Neural progenitor cell (in vitro differentiated cells): ENCODE results near the gene GPS1. TPM values are rescaled to one million over a fixed set of nuclear protein-coding genes. Genes with fewer than 3 reads are reported as not detected.
"Not testable (repeated sequence)": the region's sequence is repeated elsewhere in the genome, so short reads cannot be mapped to it uniquely, and the experiment has no call there.

Experiments
- DNase-seq: peaks from one replicate; pipeline ENCODE4 v3.0.0-alpha.2; 2016; ENCODE audit warnings: low spot score
- H2AFZ ChIP-seq: fragments of 200-600 bp; sonication (generic); replicated peaks from 2 replicates; pipeline ENCODE4 v1.6.1; 2016; ENCODE audit warnings: antibody characterized with exemption
- H3F3A ChIP-seq: fragments of 200-600 bp; sonication (generic); 2 replicates; pipeline ENCODE4 v1.6.1; 2016; ENCODE audit warnings: antibody characterized with exemption, low read depth
- H3K27ac ChIP-seq: fragments of 200-600 bp; sonication (generic); 2 replicates; pipeline ENCODE4 v1.5.1; 2016; ENCODE audit warnings: mild to moderate bottlenecking
- H3K27me3 ChIP-seq: fragments of 200-600 bp; sonication (generic); 2 replicates; pipeline ENCODE4 v1.6.1; 2016; ENCODE audit warnings: mild to moderate bottlenecking, moderate library complexity
- H3K36me3 ChIP-seq: fragments of 200-600 bp; sonication (generic); 2 replicates; pipeline ENCODE4 v1.5.1; 2016
- H3K4me1 ChIP-seq: fragments of 200-600 bp; sonication (generic); 2 replicates; pipeline ENCODE4 v1.6.1; 2016; ENCODE audit warnings: mixed run types
- H3K4me2 ChIP-seq: fragments of 200-600 bp; sonication (generic); 2 replicates; pipeline ENCODE4 v1.6.1; 2016
- H3K4me3 ChIP-seq: fragments of 200-600 bp; sonication (generic); 2 replicates; pipeline ENCODE4 v1.5.1; 2016
- H3K79me2 ChIP-seq: fragments of 200-600 bp; sonication (generic); 2 replicates; pipeline ENCODE4 v1.6.1; 2016; ENCODE audit warnings: low read depth
- H3K9ac ChIP-seq: fragments of 200-600 bp; sonication (generic); 2 replicates; pipeline ENCODE4 v1.6.1; 2016
- H3K9me3 ChIP-seq: fragments of 200-600 bp; sonication (generic); 2 replicates; pipeline ENCODE4 v1.5.1; 2016; ENCODE audit warnings: low read depth
- H4K20me1 ChIP-seq: fragments of 200-600 bp; sonication (generic); 2 replicates; pipeline ENCODE4 v1.6.1; 2016; ENCODE audit warnings: low read depth
- H3K27ac Mint-ChIP-seq: 3 replicates; pipeline ENCODE4 v1.8.0; 2021; ENCODE audit warnings: mixed read lengths
- H3K27me3 Mint-ChIP-seq: 2 replicates; pipeline ENCODE4 v1.8.0; 2022; ENCODE audit warnings: low read depth, mild to moderate bottlenecking, inconsistent platforms, moderate library complexity, mixed read lengths; ENCODE audit not compliant: insufficient read depth
- H3K36me3 Mint-ChIP-seq: 3 replicates; pipeline ENCODE4 v1.8.0; 2021; ENCODE audit warnings: mixed read lengths
- H3K4me1 Mint-ChIP-seq: 3 replicates; pipeline ENCODE4 v1.8.0; 2021; ENCODE audit warnings: mixed read lengths
- H3K4me3 Mint-ChIP-seq: 3 replicates; pipeline ENCODE4 v1.8.0; 2021; ENCODE audit warnings: mild to moderate bottlenecking, moderate library complexity, mixed read lengths
- H3K9me3 Mint-ChIP-seq: 3 replicates; pipeline ENCODE4 v1.8.0; 2020; ENCODE audit warnings: mixed read lengths
- EZH2 ChIP-seq: fragments of 200-600 bp; sonication (generic); IDR thresholded peaks from 2 replicates; pipeline ENCODE4 v1.6.1; 2017; ENCODE audit warnings: antibody characterized with exemption, mild to moderate bottlenecking, moderate library complexity
- EZH2phosphoT487 ChIP-seq: fragments of 200-600 bp; sonication (generic); IDR thresholded peaks from 2 replicates; pipeline ENCODE4 v1.6.1; 2017; ENCODE audit warnings: antibody characterized with exemption
- total RNA-seq: library from RNA; depleted of rRNA; stranded (reverse); fragments of >200 nt; gene quantifications from 2 replicates; pipeline ENCODE4 v1.2.3, GENCODE V29; 2015; ENCODE audit warnings: low replicate concordance
- TF ChIP-seq, protein P1 (sequence below): fragments of 200-600 bp; sonication (generic); IDR thresholded peaks from 2 replicates; pipeline ENCODE4 v1.5.1; 2017; ENCODE audit warnings: antibody characterized with exemption, mild to moderate bottlenecking

GPS1 gene
- total RNA-seq, 1 donor from 2014 or later, result 86.6 TPM

DNA sequence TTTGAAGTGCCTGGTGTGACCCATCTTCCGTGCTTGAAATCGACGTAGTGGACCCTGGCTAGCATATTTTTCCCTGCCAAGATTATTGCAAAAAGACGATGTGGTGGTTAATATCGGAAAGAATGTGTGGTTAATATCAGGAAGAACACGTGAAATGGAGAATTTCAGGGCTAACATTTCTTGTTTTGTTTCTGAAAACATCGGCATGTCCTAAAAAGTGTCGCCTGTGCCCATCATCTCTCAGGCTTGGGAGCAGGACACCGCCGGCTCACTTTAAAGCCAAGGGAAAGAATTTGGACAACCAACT, 13.9 kb upstream of the GPS1 start:
- H3K79me2 ChIP-seq, result peaks cover under 1% of the 10 kb centered on the region
- peak overlapping the region; percentile 68 for H2AFZ ChIP-seq
- Mint-ChIP-seq H3K4me1 (peaks cover 29% of the 10 kb centered on the region), H3K27ac (peak overlapping the region; percentile 62), H3K4me3 (peak overlapping the region; percentile 87), H3K27me3 (peaks cover 19% of the 10 kb centered on the region), H3K36me3 (peaks cover 11% of the 10 kb centered on the region), H3K9me3 (peaks cover 9% of the 10 kb centered on the region)
- peaks cover 3% of the 10 kb centered on the region for H3K27me3 ChIP-seq
- H3K4me2 ChIP-seq, result peak overlapping the region; percentile 53
- H4K20me1 ChIP-seq, result peaks cover 22% of the 10 kb centered on the region
- H3K27ac ChIP-seq, result no peak overlapping the region
- H3K9me3 ChIP-seq, result no peaks in the 10 kb centered on the region
- peaks cover 27% of the 10 kb centered on the region for H3F3A ChIP-seq
- no peak overlapping the region for H3K9ac ChIP-seq
- TF ChIP-seq, protein P1, sequence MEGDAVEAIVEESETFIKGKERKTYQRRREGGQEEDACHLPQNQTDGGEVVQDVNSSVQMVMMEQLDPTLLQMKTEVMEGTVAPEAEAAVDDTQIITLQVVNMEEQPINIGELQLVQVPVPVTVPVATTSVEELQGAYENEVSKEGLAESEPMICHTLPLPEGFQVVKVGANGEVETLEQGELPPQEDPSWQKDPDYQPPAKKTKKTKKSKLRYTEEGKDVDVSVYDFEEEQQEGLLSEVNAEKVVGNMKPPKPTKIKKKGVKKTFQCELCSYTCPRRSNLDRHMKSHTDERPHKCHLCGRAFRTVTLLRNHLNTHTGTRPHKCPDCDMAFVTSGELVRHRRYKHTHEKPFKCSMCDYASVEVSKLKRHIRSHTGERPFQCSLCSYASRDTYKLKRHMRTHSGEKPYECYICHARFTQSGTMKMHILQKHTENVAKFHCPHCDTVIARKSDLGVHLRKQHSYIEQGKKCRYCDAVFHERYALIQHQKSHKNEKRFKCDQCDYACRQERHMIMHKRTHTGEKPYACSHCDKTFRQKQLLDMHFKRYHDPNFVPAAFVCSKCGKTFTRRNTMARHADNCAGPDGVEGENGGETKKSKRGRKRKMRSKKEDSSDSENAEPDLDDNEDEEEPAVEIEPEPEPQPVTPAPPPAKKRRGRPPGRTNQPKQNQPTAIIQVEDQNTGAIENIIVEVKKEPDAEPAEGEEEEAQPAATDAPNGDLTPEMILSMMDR, result no peak
- no peak for TF ChIP-seq EZH2
- TF ChIP-seq EZH2phosphoT487, result no peak
- no peak for DNase-seq
- peak overlapping the region; percentile 66 for H3K4me3 ChIP-seq
- peaks cover 7% of the 10 kb centered on the region for H3K4me1 ChIP-seq
- H3K36me3 ChIP-seq, result no peaks in the 10 kb centered on the region

DNA sequence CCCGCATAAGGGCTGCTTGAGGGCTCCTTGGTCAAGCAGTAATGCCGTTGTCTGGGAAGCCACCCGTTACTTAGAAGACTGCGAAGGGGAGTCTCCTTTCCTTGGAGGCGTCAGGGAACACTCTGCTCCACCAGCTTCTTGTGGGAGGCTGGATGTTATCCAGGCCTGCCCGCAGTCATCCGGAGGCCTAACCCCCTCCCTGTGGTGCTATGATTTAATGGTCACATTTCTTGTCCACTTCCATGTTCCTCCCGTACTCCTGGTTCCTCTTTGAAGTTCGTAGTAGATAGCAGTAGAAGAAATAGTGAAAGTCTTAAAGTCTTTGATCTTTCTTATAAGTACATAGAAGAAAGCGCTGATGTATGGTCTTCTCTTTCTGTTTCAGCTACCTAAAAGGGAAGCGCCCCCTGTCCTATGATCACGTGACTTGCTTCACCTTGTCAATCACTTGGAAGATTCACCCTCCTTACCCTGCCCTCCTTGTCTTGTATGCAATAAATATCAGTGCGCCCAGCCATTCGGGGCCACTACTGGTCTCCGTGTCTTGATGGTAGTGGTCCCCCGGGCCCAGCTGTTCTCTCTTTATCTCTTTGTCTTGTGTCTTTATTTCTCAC, 12.8 kb upstream of the GPS1 start:
- H3K9me3 ChIP-seq, H3K4me2 ChIP-seq, H3K27ac ChIP-seq, H3K9me3 Mint-ChIP-seq, H3K4me3 ChIP-seq, H3K79me2 ChIP-seq, DNase-seq, H3K27ac Mint-ChIP-seq, H3K27me3 ChIP-seq, H3K4me1 ChIP-seq, H2AFZ ChIP-seq, H3K36me3 ChIP-seq, H3K9ac ChIP-seq: not testable (repeated sequence)
- Mint-ChIP-seq H3K4me1 (peaks cover 32% of the 10 kb centered on the region), H3K4me3 (peak overlapping the region; percentile 33), H3K27me3 (peaks cover 16% of the 10 kb centered on the region), H3K36me3 (peaks cover 11% of the 10 kb centered on the region)
- peaks cover 27% of the 10 kb centered on the region for H3F3A ChIP-seq
- H4K20me1 ChIP-seq, result peaks cover 13% of the 10 kb centered on the region

DNA sequence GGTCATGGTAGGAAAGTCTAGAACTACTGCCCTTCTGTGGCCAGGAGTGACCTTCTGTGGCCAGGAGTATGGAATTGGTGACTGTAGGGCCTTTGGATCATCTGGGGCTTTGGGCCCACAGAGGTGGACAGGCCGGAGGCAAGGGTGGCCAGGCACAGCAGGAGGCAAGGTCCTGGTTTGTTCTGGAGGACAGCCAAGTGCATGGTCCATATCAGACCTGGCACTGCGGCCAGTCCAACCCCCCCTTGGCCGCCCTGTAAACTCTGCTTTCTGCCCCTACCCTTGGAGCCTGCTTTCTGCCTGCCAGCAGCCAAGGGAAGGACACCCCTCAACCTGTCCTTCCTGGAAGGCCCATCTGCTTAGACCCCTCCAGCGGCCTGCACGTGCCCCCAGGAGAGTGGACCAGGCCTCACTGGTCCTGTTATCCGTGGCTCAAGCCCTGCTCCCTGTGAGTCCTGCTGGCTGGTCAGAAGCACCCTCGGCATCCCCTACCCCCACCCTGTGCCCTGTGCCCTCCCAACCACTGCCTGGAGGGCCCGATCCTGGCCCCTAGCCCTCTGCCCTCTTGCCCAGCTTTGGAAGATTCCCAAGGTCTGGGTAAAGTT, 11.9 kb upstream of the GPS1 start:
- Histone ChIP-seq H3F3A (peaks cover 22% of the 10 kb centered on the region), H4K20me1 (peaks cover 5% of the 10 kb centered on the region), H3K4me2 (no peak overlapping the region), H3K27ac (no peak overlapping the region), H3K4me3 (no peak overlapping the region), H3K27me3 (no peaks in the 10 kb centered on the region), H2AFZ (no peak overlapping the region), H3K36me3 (no peaks in the 10 kb centered on the region), H3K9me3 (no peaks in the 10 kb centered on the region), H3K4me1 (peaks cover 7% of the 10 kb centered on the region), H3K79me2 (no peaks in the 10 kb centered on the region), H3K9ac (no peak overlapping the region)
- peaks cover 29% of the 10 kb centered on the region for H3K4me1 Mint-ChIP-seq
- no peak for TF ChIP-seq EZH2phosphoT487
- TF ChIP-seq, protein P1, result no peak
- TF ChIP-seq EZH2, result no peak
- H3K9me3 Mint-ChIP-seq, result peaks cover 9% of the 10 kb centered on the region
- no peak for DNase-seq
- no peak overlapping the region for H3K4me3 Mint-ChIP-seq
- H3K36me3 Mint-ChIP-seq, result peaks cover 9% of the 10 kb centered on the region
- peaks cover 12% of the 10 kb centered on the region for H3K27me3 Mint-ChIP-seq
- H3K27ac Mint-ChIP-seq, result peak overlapping the region; percentile 61

DNA sequence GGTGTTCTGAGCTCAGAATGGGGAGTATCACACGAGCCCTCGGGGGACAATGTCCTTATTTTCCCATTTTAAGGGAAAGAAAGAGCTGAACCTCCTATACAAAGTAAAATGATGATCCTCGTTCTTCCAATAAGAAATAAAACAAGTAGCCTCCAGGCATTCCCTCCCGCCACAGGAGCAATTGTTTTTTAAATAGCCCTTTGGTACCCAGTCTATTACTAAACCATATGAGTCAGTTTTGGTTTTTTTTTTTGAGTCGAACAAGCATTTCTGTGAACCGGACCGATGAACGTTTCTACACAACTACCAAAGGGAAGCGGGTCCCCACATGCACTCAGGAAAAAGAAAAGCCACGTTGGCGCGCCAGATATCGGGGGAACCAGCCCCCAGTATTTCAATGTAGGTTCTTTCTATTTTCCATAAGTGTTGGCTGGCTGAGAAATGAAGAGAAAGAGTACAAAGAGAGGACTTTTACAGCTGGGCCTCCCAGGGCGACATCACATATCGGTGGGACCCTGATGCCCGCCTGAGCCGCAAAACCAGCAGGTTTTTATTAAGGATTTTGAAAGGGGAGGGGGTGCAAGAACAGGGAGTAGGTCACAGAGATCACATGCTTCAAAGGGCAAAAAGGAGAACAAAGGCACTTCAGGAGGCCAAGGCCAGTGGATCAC, 10.4 kb upstream of the GPS1 start:
- H3K9me3 Mint-ChIP-seq, result peaks cover 9% of the 10 kb centered on the region
- H2AFZ ChIP-seq, result no peak overlapping the region
- no peak overlapping the region for H3K4me3 ChIP-seq
- peaks cover 18% of the 10 kb centered on the region for H3F3A ChIP-seq
- H3K4me3 Mint-ChIP-seq, result no peak overlapping the region
- H3K9me3 ChIP-seq, result no peaks in the 10 kb centered on the region
- no peak overlapping the region for H3K27ac Mint-ChIP-seq
- DNase-seq, result no peak
- no peak overlapping the region for H3K4me2 ChIP-seq
- no peaks in the 10 kb centered on the region for H3K36me3 ChIP-seq
- H3K27me3 ChIP-seq, result no peaks in the 10 kb centered on the region
- peaks cover 5% of the 10 kb centered on the region for H4K20me1 ChIP-seq
- no peak for TF ChIP-seq EZH2phosphoT487
- TF ChIP-seq EZH2, result no peak
- TF ChIP-seq, protein P1, result no peak
- H3K9ac ChIP-seq, result no peak overlapping the region
- H3K4me1 ChIP-seq, result peaks cover 5% of the 10 kb centered on the region
- H3K4me1 Mint-ChIP-seq, result peaks cover 26% of the 10 kb centered on the region
- peaks cover 12% of the 10 kb centered on the region for H3K27me3 Mint-ChIP-seq
- no peaks in the 10 kb centered on the region for H3K36me3 Mint-ChIP-seq
- H3K79me2 ChIP-seq, result no peaks in the 10 kb centered on the region
- no peak overlapping the region for H3K27ac ChIP-seq
